ENCODE measurements around the gene NFIX. TPM values are rescaled to one million over a fixed set of nuclear protein-coding genes. Genes with fewer than 3 reads are reported as not detected.

The NFIX gene
- total RNA-seq, 1 donor from 2014 or later, result 40.7 TPM

GRCh38 chr19:13020002-13020414 is 24.7 kb downstream of the NFIX start:
- no peak for DNase-seq (ENCODE audit: low read depth)

- DNase-seq (ENCODE audit: low read depth), result no peak
These were observed 27.0 kb downstream of the NFIX start for GRCh38 chr19:13022111-13022858.

GRCh38 chr19:13022859-13023636 is 27.8 kb downstream of the NFIX start:
- DNase-seq (ENCODE audit: low read depth), result peak; percentile 43

GRCh38 chr19:13023656-13024055 is 28.4 kb downstream of the NFIX start:
- DNase-seq (ENCODE audit: low read depth), result no peak

- DNase-seq (ENCODE audit: low read depth), result no peak
These were observed 29.1 kb downstream of the NFIX start for GRCh38 chr19:13024126-13024950.

- DNase-seq (ENCODE audit: low read depth), result no peak
These were observed 29.8 kb downstream of the NFIX start for GRCh38 chr19:13024951-13025697.

GRCh38 chr19:13025819-13026456 is 30.7 kb downstream of the NFIX start:
- DNase-seq (ENCODE audit: low read depth), result no peak

- peak; percentile 92 for DNase-seq (ENCODE audit: low read depth)
These were observed 31.4 kb downstream of the NFIX start for GRCh38 chr19:13026462-13027370.

GRCh38 chr19:13027557-13027956 is 32.3 kb downstream of the NFIX start:
- no peak for DNase-seq (ENCODE audit: low read depth)

- no peak for DNase-seq (ENCODE audit: low read depth)
These were observed 32.8 kb downstream of the NFIX start for GRCh38 chr19:13028027-13028426.

- DNase-seq (ENCODE audit: low read depth), result no peak
These were observed 34.1 kb downstream of the NFIX start for GRCh38 chr19:13029301-13029880.

GRCh38 chr19:13029893-13030292 is 34.6 kb downstream of the NFIX start:
- no peak for DNase-seq (ENCODE audit: low read depth)

- DNase-seq (ENCODE audit: low read depth), result no peak
These were observed 36.8 kb downstream of the NFIX start for GRCh38 chr19:13031917-13032623.

- DNase-seq (ENCODE audit: low read depth), result no peak
These were observed 37.6 kb downstream of the NFIX start for GRCh38 chr19:13032837-13033236.

- no peak for DNase-seq (ENCODE audit: low read depth)
These were observed 38.0 kb downstream of the NFIX start for GRCh38 chr19:13033244-13033643.

GRCh38 chr19:13033819-13034611 is 38.7 kb downstream of the NFIX start:
- peak; percentile 37 for DNase-seq (ENCODE audit: low read depth)

GRCh38 chr19:13034636-13035035 is 39.4 kb downstream of the NFIX start:
- no peak for DNase-seq (ENCODE audit: low read depth)

- no peak for DNase-seq (ENCODE audit: low read depth)
These were observed 40.6 kb downstream of the NFIX start for GRCh38 chr19:13035820-13036365.

All from renal cortical epithelial cell (primary cell).